Chondrocyte (in vitro differentiated cells): Measurements from ENCODE around the gene TMEM222. TPM values are rescaled to one million over a fixed set of nuclear protein-coding genes. Genes with fewer than 3 reads are reported as not detected.

Experiments used
- DNase-seq: peaks from one replicate; pipeline ENCODE4 v3.0.0; 2021; ENCODE audit warnings: mixed read lengths, low spot score
- H3K27ac Mint-ChIP-seq: one replicate; pipeline ENCODE4 v1.8.0; 2021; ENCODE audit warnings: mild to moderate bottlenecking, moderate library complexity, mixed read lengths; ENCODE audit not compliant: unreplicated experiment
- H3K27me3 Mint-ChIP-seq: 2 replicates; pipeline ENCODE4 v1.8.0; 2021; ENCODE audit warnings: low read depth, mixed read lengths
- H3K36me3 Mint-ChIP-seq: 2 replicates; pipeline ENCODE4 v1.8.0; 2021; ENCODE audit warnings: low read depth, mixed read lengths
- H3K4me1 Mint-ChIP-seq: 2 replicates; pipeline ENCODE4 v1.8.0; 2021; ENCODE audit warnings: low read depth, mild to moderate bottlenecking, mixed read lengths
- H3K4me3 Mint-ChIP-seq: one replicate; pipeline ENCODE4 v1.8.0; 2021; ENCODE audit warnings: mild to moderate bottlenecking, moderate library complexity, mixed read lengths; ENCODE audit not compliant: unreplicated experiment
- H3K9me3 Mint-ChIP-seq: 2 replicates; pipeline ENCODE4 v1.8.0; 2021; ENCODE audit warnings: low read depth, mixed read lengths
- total RNA-seq: library from RNA; stranded (reverse); gene quantifications from 3 replicates; pipeline ENCODE4 v1.2.1, GENCODE V29; 2021
- TF ChIP-seq, protein P1 (sequence below): fragments of 200-600 bp; sonication (generic); IDR thresholded peaks from 2 replicates; pipeline ENCODE4 v1.5.0; 2021; ENCODE audit warnings: antibody characterized with exemption, mild to moderate bottlenecking, moderate library complexity

Gene TMEM222
- total RNA-seq, 1 donor from 2014 or later: 34.6 TPM

DNA sequence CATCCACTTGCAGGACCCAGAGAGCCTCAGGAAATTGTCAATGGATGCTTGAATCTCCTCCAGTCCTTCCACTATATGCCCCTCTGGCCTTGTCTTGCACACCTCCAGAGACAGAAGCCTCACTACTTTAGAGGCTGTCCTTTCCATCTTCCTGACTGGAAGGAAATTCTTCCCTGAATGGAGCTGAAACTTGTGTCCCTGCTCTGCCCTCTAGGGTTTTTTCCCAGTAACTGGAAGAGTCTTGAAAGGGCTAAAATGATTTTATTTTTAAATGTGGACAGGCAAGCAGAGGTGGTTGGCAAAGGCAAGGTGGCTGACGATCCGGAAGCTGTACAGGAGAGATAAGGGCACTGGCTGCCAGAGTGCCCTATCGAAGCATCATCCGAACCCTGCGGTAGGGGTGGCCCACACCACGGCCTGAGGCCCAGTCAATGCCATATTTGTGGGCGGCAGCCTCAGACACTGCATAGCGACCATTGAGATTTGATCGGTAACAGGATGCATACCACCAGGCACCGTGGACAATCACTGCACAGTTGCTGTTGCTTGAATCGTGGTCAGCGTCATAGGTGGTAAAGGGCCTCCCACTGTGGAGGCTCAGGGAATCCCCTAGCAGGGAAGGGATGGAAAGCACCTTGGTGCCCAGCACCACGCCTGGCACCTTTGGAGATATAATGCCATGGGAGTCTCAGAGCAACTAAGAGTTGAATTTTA is 47.1 kb downstream of the TMEM222 start:
- TF ChIP-seq, protein P1, sequence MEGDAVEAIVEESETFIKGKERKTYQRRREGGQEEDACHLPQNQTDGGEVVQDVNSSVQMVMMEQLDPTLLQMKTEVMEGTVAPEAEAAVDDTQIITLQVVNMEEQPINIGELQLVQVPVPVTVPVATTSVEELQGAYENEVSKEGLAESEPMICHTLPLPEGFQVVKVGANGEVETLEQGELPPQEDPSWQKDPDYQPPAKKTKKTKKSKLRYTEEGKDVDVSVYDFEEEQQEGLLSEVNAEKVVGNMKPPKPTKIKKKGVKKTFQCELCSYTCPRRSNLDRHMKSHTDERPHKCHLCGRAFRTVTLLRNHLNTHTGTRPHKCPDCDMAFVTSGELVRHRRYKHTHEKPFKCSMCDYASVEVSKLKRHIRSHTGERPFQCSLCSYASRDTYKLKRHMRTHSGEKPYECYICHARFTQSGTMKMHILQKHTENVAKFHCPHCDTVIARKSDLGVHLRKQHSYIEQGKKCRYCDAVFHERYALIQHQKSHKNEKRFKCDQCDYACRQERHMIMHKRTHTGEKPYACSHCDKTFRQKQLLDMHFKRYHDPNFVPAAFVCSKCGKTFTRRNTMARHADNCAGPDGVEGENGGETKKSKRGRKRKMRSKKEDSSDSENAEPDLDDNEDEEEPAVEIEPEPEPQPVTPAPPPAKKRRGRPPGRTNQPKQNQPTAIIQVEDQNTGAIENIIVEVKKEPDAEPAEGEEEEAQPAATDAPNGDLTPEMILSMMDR: peak; percentile 65
- no peak overlapping the region for H3K27ac Mint-ChIP-seq
- H3K36me3 Mint-ChIP-seq: peaks cover 3% of the 10 kb centered on the region
- H3K4me3 Mint-ChIP-seq: no peak overlapping the region
- peak; percentile 61 for DNase-seq
- H3K9me3 Mint-ChIP-seq: no peaks in the 10 kb centered on the region
- peaks cover 23% of the 10 kb centered on the region for H3K4me1 Mint-ChIP-seq
- H3K27me3 Mint-ChIP-seq: no peaks in the 10 kb centered on the region

DNA sequence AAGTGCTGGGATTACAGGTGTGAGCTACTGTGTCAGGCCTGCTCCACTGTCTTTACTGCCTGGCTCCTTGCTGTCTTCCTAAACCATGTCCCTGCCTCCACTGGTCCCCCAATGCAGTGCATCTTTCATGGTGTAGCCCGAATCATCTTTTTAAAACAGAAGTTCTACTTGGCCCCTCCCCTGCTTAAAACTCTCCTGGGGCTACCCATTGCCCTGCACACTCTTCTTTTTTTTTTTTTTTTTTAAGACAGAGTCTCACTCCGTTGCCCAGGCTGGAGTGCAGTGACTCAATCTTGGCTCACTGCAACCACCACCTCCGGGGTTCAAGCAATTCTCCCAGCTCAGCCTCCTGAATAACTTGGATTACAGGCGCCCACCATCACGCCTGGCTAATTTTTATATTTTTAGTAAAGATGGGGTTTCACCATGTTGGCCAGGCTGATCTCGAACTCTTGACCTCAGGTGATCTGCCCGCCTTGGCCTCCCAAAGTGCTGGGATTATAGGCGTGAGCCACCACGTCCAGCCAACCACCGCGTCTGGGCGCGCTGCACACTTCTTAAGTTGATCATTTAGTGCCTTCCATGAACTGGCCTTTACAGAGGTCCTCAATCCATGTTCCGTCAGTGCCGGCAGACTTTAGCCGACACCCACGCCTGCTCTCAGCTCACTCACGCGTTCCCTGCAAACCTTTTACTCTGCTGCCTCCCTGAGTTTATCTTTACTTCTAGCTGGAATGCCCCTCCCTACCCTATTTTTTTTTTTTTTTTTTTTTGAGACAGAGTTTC is 50.3 kb downstream of the TMEM222 start:
- TF ChIP-seq, protein P1: no peak
- H3K4me1 Mint-ChIP-seq: peaks cover 8% of the 10 kb centered on the region
- no peak overlapping the region for H3K4me3 Mint-ChIP-seq
- H3K36me3 Mint-ChIP-seq: no peaks in the 10 kb centered on the region
- no peak overlapping the region for H3K27ac Mint-ChIP-seq
- H3K9me3 Mint-ChIP-seq: no peaks in the 10 kb centered on the region
- no peak for DNase-seq
- no peaks in the 10 kb centered on the region for H3K27me3 Mint-ChIP-seq

DNA sequence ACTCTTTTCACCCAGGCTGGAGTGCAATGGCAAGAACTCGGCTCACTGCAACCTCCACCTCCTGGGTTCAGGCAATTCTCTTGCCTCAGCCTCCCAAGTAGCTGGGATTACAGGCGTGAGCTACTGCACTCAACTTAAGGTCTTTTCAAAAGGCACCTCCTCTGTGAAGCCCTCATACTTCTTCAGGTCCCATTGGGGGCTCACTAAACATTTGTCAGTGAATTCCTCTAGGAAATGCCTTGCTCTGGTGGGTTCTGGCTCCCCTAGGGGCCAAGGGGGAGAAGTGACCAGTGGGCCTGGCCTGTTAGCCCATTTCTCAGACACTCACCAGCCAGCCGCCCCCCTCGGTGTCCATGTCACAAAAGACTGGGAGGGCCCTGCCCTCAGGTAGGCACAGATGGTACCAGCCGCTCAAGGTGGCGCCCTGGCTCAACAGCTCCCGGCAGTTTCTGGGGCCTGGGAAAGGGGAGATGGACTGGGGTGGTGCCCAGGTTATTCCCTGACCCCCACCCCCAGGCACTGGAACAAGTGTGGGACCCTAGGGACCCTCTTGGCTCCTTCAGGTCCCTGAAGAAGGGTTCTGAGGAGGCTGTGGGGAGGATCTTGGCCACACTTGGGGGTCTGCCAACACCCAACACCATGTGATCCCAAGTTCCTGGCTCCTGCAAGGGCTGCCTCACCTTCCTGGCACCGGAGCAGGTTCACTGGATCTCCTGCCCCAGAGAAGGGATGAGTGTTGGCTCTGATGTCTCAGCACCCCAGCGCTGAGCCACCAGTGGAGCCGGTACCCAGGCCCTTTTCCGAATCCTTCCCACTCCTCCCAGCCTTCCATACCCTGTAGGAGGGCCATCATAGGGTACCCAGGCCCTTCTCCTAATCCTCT is 51.1 kb downstream of the TMEM222 start:
- H3K27me3 Mint-ChIP-seq: no peaks in the 10 kb centered on the region

DNA sequence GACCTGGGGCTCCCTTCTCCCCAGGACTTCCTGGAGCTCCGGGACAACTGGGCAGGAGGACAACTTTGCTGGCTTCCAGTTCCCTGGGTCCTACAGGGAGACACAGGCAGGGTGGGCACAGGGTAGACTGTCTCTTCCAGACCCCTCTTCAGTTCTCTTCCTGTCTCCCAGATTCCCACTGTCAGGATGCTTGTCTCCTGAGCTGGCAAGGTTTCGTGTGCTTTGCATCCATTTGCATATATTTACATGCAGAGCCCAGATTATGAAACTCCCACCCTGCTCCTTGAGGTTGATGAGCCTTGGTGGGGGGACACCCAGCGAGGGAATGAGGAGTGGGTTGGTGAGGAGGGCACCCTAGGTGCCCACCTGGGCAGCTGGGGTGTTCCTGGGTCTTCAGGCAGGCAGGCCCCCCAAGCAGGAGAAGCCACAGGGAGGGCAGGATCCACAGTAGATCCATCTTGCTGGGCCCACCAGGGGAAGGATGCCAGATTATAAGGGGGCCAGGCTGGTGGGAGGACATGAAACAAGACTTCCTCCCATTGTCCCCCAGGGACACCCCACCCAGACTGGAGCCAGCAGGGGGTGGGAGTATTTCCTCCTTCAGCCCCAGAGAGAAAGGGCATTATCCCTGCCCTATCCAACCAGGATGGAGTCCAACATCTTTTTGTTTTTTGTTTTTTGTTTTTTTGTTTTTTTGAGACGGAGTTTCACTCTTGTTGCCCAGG is 52.6 kb downstream of the TMEM222 start, which contains the start of gene FCN3:
Gene FCN3 (minus strand): TSS at position 463 of the 725 bp plus-strand sequence. CDS start 6 bp downstream, at position 457.
- H3K9me3 Mint-ChIP-seq: no peaks in the 10 kb centered on the region
- no peak for DNase-seq
- H3K27ac Mint-ChIP-seq: no peak within 1 kb of the TSS

More for the DNA sequence above, 51.1 kb downstream of the TMEM222 start:
- DNase-seq: peak; percentile 75
- Mint-ChIP-seq H3K27ac (no peak overlapping the region), H3K4me1 (peaks cover 3% of the 10 kb centered on the region), H3K36me3 (no peaks in the 10 kb centered on the region), H3K4me3 (no peak overlapping the region), H3K9me3 (no peaks in the 10 kb centered on the region)
- TF ChIP-seq, protein P1: peak; percentile 53

More for the DNA sequence above, 52.6 kb downstream of the TMEM222 start, which contains the start of gene FCN3:
- Mint-ChIP-seq H3K36me3 (no peaks in the 10 kb centered on the region), H3K27me3 (no peaks in the 10 kb centered on the region), H3K4me3 (no peak within 1 kb of the TSS), H3K4me1 (no peaks in the 10 kb centered on the region)
- TF ChIP-seq, protein P1: no peak
